Tibial nerve (tissue), 3 donors: ENCODE results near the gene TRIM65.

Source experiments
- CTCF ChIP-seq, 5 experiments: fragments of 200-600 bp in 3 of 5; fragments of 450-650 bp in 2 of 5; sonication (generic) in 3 of 5; IDR thresholded peaks; one replicate each; pipeline ENCODE4 v1.5.1; 2016 to 2019; ENCODE audit warnings: antibody characterized with exemption in 5 of 5, mild to moderate bottlenecking in 3 of 5, moderate library complexity in 2 of 5
- POLR2A ChIP-seq, 2 donors: fragments of 450-650 bp; IDR thresholded peaks; one replicate each; pipeline ENCODE4 v1.6.1; 2017; ENCODE audit warnings: antibody characterized with exemption in 2 of 2, mild to moderate bottlenecking in 2 of 2, moderate library complexity in 2 of 2

GRCh38 chr17:75932852-75933251, 36.1 kb upstream of the TRIM65 start:
- TF ChIP-seq POLR2A (IDR thresholded peaks at IDR 0.05) = no peak
- no peak for TF ChIP-seq CTCF (IDR thresholded peaks at IDR 0.05)
